ENCODE results near the gene FRMD4A.

Gene FRMD4A

GRCh38 chr10:14340051-14340744, 9.5 kb upstream of the FRMD4A start:
- no peak for DNase-seq (ENCODE audit: low spot score)

DNA sequence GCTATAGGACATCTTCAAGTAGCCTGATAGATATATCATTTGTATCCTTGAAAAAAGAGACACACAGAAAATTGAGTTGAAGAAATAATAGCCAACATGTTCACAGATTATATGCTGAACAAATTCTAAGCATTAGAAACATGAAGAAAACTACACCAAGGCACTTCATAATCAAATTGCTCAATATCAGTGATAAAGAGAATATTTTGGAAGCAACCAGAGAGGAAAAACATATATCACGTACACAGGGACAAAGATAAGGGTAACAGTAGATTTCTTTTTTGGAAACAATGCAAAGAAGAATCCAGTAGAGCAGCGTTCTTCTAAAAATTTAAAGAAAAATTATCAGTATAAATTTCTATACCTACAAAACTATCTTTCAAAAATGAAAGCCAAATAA, 6.0 kb upstream of the FRMD4A start:
- no peak for DNase-seq (ENCODE audit: low spot score)

GRCh38 chr10:14334771-14335170, 4.0 kb upstream of the FRMD4A start:
- no peak for DNase-seq (ENCODE audit: low spot score)

GRCh38 chr10:14333606-14334005, 2.9 kb upstream of the FRMD4A start:
- no peak for DNase-seq (ENCODE audit: low spot score)

GRCh38 chr10:14332903-14333302, 2.2 kb upstream of the FRMD4A start:
- no peak for DNase-seq (ENCODE audit: low spot score)

- DNase-seq (ENCODE audit: low spot score): no peak
These were observed 964 bp downstream of the FRMD4A start for GRCh38 chr10:14329746-14330173.

GRCh38 chr10:14328881-14329672, 1.6 kb downstream of the FRMD4A start:
- no peak for DNase-seq (ENCODE audit: low spot score)

DNA sequence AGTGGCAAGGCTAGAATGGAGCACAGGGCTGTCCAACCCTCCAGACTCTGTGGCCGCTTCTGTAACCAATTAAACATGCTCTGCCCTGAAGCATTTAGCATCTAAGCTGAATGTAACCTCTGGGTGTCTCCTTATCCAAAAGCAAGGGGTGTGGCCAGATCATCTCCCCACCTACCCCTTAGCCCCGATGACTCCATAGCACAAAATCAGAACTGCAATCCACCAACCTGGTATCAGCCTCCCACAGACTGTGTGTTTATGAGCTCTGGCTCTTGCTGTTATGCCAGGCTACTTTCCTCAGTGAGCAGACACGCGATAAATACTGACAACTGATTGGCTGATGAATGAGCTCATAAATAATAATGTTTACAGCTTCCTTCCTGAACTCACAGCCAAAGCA, 3.2 kb downstream of the FRMD4A start:
- no peak for DNase-seq (ENCODE audit: low spot score)

DNA sequence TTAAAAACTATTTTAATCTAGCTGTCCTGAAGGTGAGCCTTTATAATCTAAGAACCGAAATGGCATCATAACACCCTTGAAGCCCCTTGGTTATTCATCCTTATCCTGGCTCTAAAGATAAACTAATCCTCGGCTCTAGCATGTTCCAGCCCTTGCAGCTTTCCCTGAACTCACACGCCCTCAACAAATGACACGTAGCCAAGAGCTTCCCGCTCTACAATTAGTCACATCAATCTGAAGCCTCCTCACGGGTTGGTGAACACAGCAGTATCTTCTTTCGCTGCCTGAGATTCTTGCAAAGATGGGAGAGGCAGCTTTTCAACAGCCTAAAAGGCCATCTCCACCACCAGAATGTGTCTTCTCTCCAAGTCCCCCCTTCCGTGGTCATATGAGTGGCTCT, 4.1 kb downstream of the FRMD4A start:
- no peak for DNase-seq (ENCODE audit: low spot score)

GRCh38 chr10:14325325-14325955, 5.3 kb downstream of the FRMD4A start:
- no peak for DNase-seq (ENCODE audit: low spot score)

DNA sequence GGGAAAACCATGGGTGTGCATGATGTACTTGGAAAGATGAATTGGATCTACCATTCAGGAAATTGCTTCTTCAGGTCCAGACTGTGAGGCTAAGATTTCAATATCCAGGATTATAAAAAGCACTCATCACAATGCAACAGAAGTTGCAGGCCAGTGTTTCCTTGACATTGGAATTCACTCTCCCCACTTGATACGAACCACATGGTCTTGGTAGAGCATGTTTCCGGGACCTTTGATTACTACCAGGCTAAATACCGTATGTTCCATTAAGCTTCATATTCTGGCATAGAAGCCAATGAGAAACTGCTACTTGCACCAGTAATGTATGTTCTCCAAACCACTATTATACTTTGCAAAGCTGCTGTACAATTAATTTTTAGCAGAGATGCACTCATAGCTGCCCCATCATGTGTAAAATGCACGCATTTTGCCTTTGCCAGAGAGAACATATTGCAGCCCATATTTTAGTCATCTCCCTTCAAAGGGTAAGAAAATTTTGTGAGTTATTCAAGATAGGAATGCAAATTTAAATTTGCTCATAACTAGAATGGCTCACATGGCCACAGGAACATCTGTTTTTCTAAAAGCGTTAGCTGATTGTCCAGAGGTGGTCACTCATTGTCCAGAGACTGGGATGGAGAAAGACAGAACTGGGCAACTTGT, 8.1 kb downstream of the FRMD4A start:
- no peak for DNase-seq (ENCODE audit: low spot score)

- DNase-seq (ENCODE audit: low spot score): no peak
These were observed 12.7 kb downstream of the FRMD4A start for GRCh38 chr10:14318007-14318406.

DNA sequence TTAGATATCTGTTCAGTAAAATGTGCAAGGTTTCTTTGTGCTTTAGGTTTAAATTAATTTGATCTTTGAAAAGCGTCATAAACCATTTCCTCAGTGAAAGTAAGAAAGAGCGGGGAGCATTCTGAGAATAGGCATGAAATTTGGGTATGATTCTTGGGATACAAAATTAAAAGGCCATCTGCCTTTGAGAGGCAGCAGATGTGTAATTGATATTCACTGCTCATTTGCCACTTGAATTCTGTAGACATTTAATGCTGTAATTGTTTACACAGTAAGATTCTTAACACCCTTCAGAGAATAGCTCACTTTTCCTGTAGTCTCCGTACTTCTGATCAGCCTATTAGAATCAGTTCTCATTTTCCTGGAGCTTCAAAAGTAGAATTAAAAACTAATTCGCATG, 18.7 kb downstream of the FRMD4A start:
- DNase-seq (ENCODE audit: low spot score): no peak

GRCh38 chr10:14311206-14311957, 19.3 kb downstream of the FRMD4A start:
- DNase-seq (ENCODE audit: low spot score): no peak

- DNase-seq (ENCODE audit: low spot score): no peak
These were observed 21.1 kb downstream of the FRMD4A start for GRCh38 chr10:14309593-14309992.

DNA sequence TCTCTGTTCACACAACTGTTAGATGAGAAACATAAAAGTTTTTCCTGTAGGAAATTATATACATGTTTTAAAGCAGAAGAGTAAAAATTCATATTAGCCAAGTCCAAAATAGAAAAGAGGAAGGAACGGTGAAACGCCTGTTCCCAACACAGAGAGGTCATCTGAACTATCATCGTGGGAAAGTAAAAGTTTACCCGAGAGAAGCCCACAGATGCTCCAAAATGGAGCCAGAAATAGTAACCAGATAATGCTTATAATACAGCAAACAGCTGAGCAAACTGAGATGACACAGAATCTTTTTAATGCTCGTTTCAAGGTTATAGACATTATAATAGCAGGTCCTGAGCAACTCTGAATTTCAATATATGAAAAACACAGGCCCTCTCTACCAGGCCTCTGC, 24.5 kb downstream of the FRMD4A start:
- DNase-seq (ENCODE audit: low spot score): no peak

DNA sequence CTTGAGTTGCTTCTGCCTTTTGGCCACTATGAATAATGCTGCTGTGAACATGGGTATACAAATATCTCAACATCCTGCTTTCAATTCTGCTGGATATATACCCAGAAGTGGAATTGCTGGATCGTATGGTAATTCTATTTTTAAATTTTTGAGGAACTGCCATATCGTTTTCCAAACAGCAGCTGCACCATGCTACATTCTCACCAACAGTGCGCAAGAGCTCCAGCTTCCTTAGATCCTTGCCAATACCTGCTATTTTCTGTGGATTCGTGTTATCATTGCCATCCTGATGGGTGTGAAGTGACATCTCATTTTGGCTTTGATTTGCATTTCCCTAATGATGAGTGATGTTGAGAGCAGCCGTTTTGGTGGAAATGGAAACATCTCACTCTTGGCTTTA, 26.7 kb downstream of the FRMD4A start:
- no peak for DNase-seq (ENCODE audit: low spot score)

DNA sequence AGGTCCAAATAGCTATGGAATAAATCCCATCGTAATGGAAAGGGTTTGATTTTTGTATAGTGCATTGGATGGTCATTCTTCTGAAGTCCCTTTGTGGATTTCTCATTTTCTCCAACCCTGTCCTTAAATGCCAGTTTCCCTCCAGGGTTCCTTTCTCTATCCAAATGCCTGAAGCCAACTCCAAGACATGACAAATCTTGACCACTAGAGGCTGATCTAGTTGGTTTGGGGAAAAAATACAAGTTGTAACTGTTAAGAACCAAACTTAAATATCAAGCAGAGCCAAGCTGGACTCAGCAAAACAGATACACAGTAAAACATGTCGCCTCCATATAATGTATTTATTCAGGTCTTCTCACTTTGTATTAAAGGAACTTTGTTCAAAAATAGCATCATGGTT, 28.7 kb downstream of the FRMD4A start:
- DNase-seq (ENCODE audit: low spot score): no peak

GRCh38 chr10:14299556-14299955, 31.2 kb downstream of the FRMD4A start:
- DNase-seq (ENCODE audit: low spot score): no peak

DNA sequence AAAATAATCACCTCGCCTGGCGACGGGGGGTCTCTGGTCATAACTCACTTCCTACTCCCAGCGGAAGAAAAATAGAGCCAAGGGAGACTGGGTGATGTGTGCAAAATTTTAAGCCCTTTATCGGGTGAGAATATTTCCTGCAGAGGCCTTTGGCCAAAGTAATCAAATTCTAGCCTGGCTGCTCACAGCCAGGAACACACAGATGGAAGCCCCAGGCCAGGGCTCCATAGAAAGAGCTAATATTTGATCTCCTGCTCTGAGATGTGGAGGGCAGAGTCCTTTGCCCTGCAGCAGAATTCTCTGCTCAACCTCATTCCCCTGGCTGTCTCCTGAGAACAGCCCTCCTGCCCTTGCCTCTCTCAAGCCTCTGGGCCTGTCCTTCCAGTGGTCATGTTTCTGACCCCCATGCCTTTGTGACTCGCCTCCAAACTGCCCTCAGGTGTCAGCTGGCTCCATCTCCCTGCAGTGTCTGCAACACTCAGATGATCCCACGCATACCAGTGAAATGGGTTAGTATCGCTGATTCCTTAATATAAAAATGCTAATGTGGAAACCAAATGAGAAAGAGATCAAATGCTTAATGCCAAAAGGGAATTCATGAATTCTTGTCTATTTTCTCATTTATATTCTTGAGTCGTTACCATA, 34.5 kb downstream of the FRMD4A start:
- no peak for DNase-seq (ENCODE audit: low spot score)

DNA sequence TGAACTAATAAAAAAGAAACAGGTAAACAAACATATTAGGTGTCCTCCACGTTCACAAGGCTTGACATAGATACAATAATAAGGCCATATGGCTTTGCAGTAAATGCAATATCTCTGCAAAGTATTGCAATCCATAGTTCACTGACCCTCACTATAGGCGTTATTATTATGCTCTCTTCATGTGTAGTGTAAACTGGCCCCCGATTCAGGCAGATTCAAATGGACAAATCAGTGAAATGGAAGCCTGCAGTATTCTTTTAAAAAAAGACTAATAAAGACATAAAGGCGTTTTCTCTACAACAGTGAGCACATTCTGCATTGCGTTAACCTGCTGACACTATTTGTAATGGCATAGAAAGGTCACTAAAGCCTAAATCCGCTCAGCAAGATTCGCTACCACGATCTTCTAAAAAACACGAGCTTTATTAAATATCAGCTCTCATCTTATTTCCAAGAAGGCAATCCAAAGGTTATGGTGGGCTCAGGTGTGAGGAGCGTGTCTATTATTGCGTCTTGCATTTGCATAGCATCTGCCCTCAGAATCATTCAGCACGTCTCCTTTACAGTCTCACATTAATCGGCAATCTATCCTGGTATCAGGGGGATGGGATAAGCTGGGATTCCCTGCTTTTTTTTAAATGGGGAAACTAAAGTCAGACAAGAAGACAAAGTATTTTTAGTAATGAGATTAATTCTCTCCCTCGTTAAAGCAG, 36.2 kb downstream of the FRMD4A start:
- no peak for DNase-seq (ENCODE audit: low spot score)

Data from pons (tissue), 1 donor.